Measurements from ENCODE around the gene ITGA5.
A peak's percentile ranks its signal among the peaks of the same experiment; 100 is the strongest.

Gene ITGA5

GRCh38 chr12:54409267-54409666, 9.8 kb downstream of the ITGA5 start:
- no peak for DNase-seq

GRCh38 chr12:54407183-54407905, 11.7 kb downstream of the ITGA5 start:
- no peak for DNase-seq

- DNase-seq, result no peak
Observed at GRCh38 chr12:54405573-54405972, 13.5 kb downstream of the ITGA5 start.

GRCh38 chr12:54405106-54405505, 14.0 kb downstream of the ITGA5 start:
- DNase-seq, result no peak

- peak; percentile 60 to 74 for DNase-seq
Observed at GRCh38 chr12:54404061-54405004, 14.7 kb downstream of the ITGA5 start.

- DNase-seq, result no peak
Observed at GRCh38 chr12:54401119-54401518, 17.9 kb downstream of the ITGA5 start.

GRCh38 chr12:54398995-54399793, 19.9 kb downstream of the ITGA5 start:
- peak; percentile 85 to 90 for DNase-seq

GRCh38 chr12:54398218-54398617, 20.8 kb downstream of the ITGA5 start:
- DNase-seq, result no peak

- DNase-seq, result no peak
Observed at GRCh38 chr12:54397157-54397556, 21.9 kb downstream of the ITGA5 start.

- no peak for DNase-seq
Observed at GRCh38 chr12:54395545-54395944, 23.5 kb downstream of the ITGA5 start.

GRCh38 chr12:54394986-54395385, 24.1 kb downstream of the ITGA5 start:
- DNase-seq, result no peak

- peak in 1 of 2 donors; percentile 54 for DNase-seq
Observed at GRCh38 chr12:54394281-54394719, 24.8 kb downstream of the ITGA5 start.

GRCh38 chr12:54393743-54394142, 25.3 kb downstream of the ITGA5 start:
- no peak for DNase-seq

GRCh38 chr12:54393207-54393609, 25.9 kb downstream of the ITGA5 start:
- no peak for DNase-seq

GRCh38 chr12:54392485-54393206, 26.4 kb downstream of the ITGA5 start:
- no peak for DNase-seq

- peak; percentile 70 to 77 for DNase-seq
Observed at GRCh38 chr12:54390668-54391551, 28.2 kb downstream of the ITGA5 start.

GRCh38 chr12:54390176-54390667, 28.8 kb downstream of the ITGA5 start:
- DNase-seq, result no peak

GRCh38 chr12:54389607-54390175, 29.4 kb downstream of the ITGA5 start:
- DNase-seq, result no peak

GRCh38 chr12:54389134-54389508, 29.9 kb downstream of the ITGA5 start:
- no peak for DNase-seq

GRCh38 chr12:54388237-54389133, 30.6 kb downstream of the ITGA5 start:
- no peak for DNase-seq
